CD4-positive, CD25-positive, alpha-beta regulatory T cell (primary cell): Measurements from ENCODE around the gene PTPN2. TPM values are rescaled to one million over a fixed set of nuclear protein-coding genes. Genes with fewer than 3 reads are reported as not detected.

Experiments used
- ATAC-seq, 2 donors: fragments of 150-1000 bp; cut with Tn5 transposase; one replicate each; pipeline ENCODE4 v1.10.0; 2021; ENCODE audit warnings: low read depth in 2 of 2, moderate number of reproducible peaks in 2 of 2, moderate library complexity in 1 of 2
- DNase-seq, 3 donors: peaks; one replicate each; pipeline versions ENCODE4 v3.0.0 to v3.0.0-alpha.2; 2012 to 2022; ENCODE audit warnings: mixed read lengths in 1 of 3
- H3K27ac ChIP-seq: one replicate; pipeline ENCODE4 v1.7.0; 2013; ENCODE audit warnings: mild to moderate bottlenecking, low read length; ENCODE audit not compliant: insufficient read depth, poor library complexity, severe bottlenecking
- H3K27me3 ChIP-seq: one replicate; pipeline ENCODE4 v1.7.0; 2013; ENCODE audit warnings: low read length; ENCODE audit not compliant: control insufficient read depth, insufficient read depth
- H3K36me3 ChIP-seq: one replicate; pipeline ENCODE4 v1.7.0; 2013; ENCODE audit warnings: mild to moderate bottlenecking, low read length, moderate library complexity; ENCODE audit not compliant: control insufficient read depth, insufficient read depth
- H3K4me1 ChIP-seq: 2 replicates; pipeline ENCODE4 v1.7.0; 2013; ENCODE audit warnings: mild to moderate bottlenecking, low read length; ENCODE audit not compliant: insufficient read depth, control insufficient read depth, poor library complexity, severe bottlenecking
- H3K4me3 ChIP-seq: one replicate; pipeline ENCODE4 v1.7.0; 2013; ENCODE audit warnings: low read depth, mild to moderate bottlenecking, low read length, moderate library complexity
- H3K9me3 ChIP-seq, 2 experiments: 1 replicate in 1 of 2; 2 replicates in 1 of 2; pipeline ENCODE4 v1.7.0; 2013; ENCODE audit warnings: low read length in 2 of 2, mild to moderate bottlenecking in 1 of 2, moderate library complexity in 1 of 2; ENCODE audit not compliant: control insufficient read depth in 2 of 2
- H3K27ac Mint-ChIP-seq, 3 donors: one replicate each; pipeline ENCODE4 v1.8.0; 2020 to 2022; ENCODE audit warnings: mild to moderate bottlenecking in 3 of 3, mixed read lengths in 3 of 3, moderate library complexity in 2 of 3
- H3K27me3 Mint-ChIP-seq: one replicate; pipeline ENCODE4 v1.8.0; 2022; ENCODE audit warnings: mild to moderate bottlenecking, mixed read lengths
- H3K36me3 Mint-ChIP-seq: one replicate; pipeline ENCODE4 v1.8.0; 2020; ENCODE audit warnings: mixed read lengths
- H3K4me1 Mint-ChIP-seq, 4 donors: one replicate each; pipeline ENCODE4 v1.8.0; 2020 to 2022; ENCODE audit warnings: mixed read lengths in 4 of 4, mild to moderate bottlenecking in 1 of 4
- H3K4me3 Mint-ChIP-seq, 4 donors: one replicate each; pipeline ENCODE4 v1.8.0; 2020 to 2022; ENCODE audit warnings: mild to moderate bottlenecking in 4 of 4, mixed read lengths in 4 of 4, moderate library complexity in 3 of 4
- H3K9me3 Mint-ChIP-seq, 7 donors: one replicate each; pipeline ENCODE4 v1.8.0; 2020 to 2022; ENCODE audit warnings: mixed read lengths in 7 of 7, mild to moderate bottlenecking in 3 of 7, moderate library complexity in 2 of 7
- polyA plus RNA-seq, 4 donors: library from polyadenylated mRNA; unstranded; fragments of 300-500 nt; fragmentation: Illumina TruSeq; gene quantifications; one replicate each; pipeline ENCODE4 v1.2.3, GENCODE V29; 2021
- total RNA-seq: library from RNA; stranded (reverse); gene quantifications from one replicate; pipeline ENCODE4 v1.2.3, GENCODE V29; 2022

The PTPN2 gene
- total and polyA plus RNA-seq, 5 donors from 2014 or later: 62.3 to 110 (median 94.1) TPM

- peaks cover 4% of the 10 kb centered on the region for H3K27me3 Mint-ChIP-seq
- H3K4me3 Mint-ChIP-seq: peak overlapping the region in 1 of 4 donors; percentile 20
- peak overlapping the region; percentile 53 to 87 (median 83) for H3K27ac Mint-ChIP-seq
- Histone ChIP-seq H3K36me3 (peaks cover 5% of the 10 kb centered on the region), H3K4me1 (peaks cover 43% of the 10 kb centered on the region), H3K9me3 (no peaks in the 10 kb centered on the region), H3K4me3 (no peak overlapping the region), H3K27me3 (no peaks in the 10 kb centered on the region), H3K27ac (peak overlapping the region; percentile 1)
- H3K4me1 Mint-ChIP-seq: peaks cover 51 to 86% (median 62%) of the 10 kb centered on the region in 4 donors
- peaks cover 31% of the 10 kb centered on the region for H3K36me3 Mint-ChIP-seq
- ATAC-seq: no peak
- no peaks in the 10 kb centered on the region for H3K9me3 Mint-ChIP-seq
- no peak for DNase-seq
These were observed 41.3 kb downstream of the PTPN2 start for GRCh38 chr18:12842459-12843380.

GRCh38 chr18:12841070-12841469 is 43.0 kb downstream of the PTPN2 start:
- Histone ChIP-seq H3K27ac (peak overlapping the region; percentile 83), H3K9me3 (no peaks in the 10 kb centered on the region), H3K4me1 (peaks cover 58% of the 10 kb centered on the region), H3K27me3 (no peaks in the 10 kb centered on the region), H3K36me3 (peaks cover 5% of the 10 kb centered on the region), H3K4me3 (peak overlapping the region; percentile 75)
- ATAC-seq (no peak), DNase-seq (no peak)
- Mint-ChIP-seq H3K4me3 (peak overlapping the region in 3 of 4 donors; percentile 62 to 83 (median 78)), H3K27me3 (peaks cover 4% of the 10 kb centered on the region), H3K9me3 (no peaks in the 10 kb centered on the region), H3K4me1 (peaks cover 47 to 86% (median 65%) of the 10 kb centered on the region in 4 donors), H3K36me3 (peaks cover 23% of the 10 kb centered on the region), H3K27ac (peak overlapping the region; percentile 54 to 89 (median 83))

- H3K36me3 Mint-ChIP-seq: peaks cover 24% of the 10 kb centered on the region
- Histone ChIP-seq H3K27me3 (no peaks in the 10 kb centered on the region), H3K4me1 (peaks cover 58% of the 10 kb centered on the region), H3K27ac (peak overlapping the region; percentile 83), H3K36me3 (peaks cover 8% of the 10 kb centered on the region), H3K4me3 (peak overlapping the region; percentile 75), H3K9me3 (no peaks in the 10 kb centered on the region)
- no peak for ATAC-seq
- H3K9me3 Mint-ChIP-seq: no peaks in the 10 kb centered on the region
- peak overlapping the region; percentile 33 to 83 (median 70) for H3K4me3 Mint-ChIP-seq
- peak in 1 of 3 donors; percentile 31 for DNase-seq
- peak overlapping the region; percentile 83 to 97 (median 89) for H3K27ac Mint-ChIP-seq
- H3K4me1 Mint-ChIP-seq: peaks cover 48 to 82% (median 67%) of the 10 kb centered on the region in 4 donors
- H3K27me3 Mint-ChIP-seq: peaks cover 4% of the 10 kb centered on the region
These were observed 43.7 kb downstream of the PTPN2 start for GRCh38 chr18:12840382-12840781.

GRCh38 chr18:12839526-12840196 is 44.4 kb downstream of the PTPN2 start:
- Mint-ChIP-seq H3K4me1 (peaks cover 42 to 75% (median 61%) of the 10 kb centered on the region in 4 donors), H3K9me3 (no peaks in the 10 kb centered on the region), H3K27me3 (peaks cover 4% of the 10 kb centered on the region), H3K27ac (peak overlapping the region; percentile 83 to 97 (median 89)), H3K4me3 (peak overlapping the region; percentile 62 to 95 (median 80)), H3K36me3 (peaks cover 24% of the 10 kb centered on the region)
- DNase-seq (peak in 2 of 3 donors; percentile 63 to 94), ATAC-seq (peak; percentile 91 to 93)
- H3K4me1 ChIP-seq: peaks cover 58% of the 10 kb centered on the region
- peaks cover 10% of the 10 kb centered on the region for H3K36me3 ChIP-seq
- H3K9me3 ChIP-seq: no peaks in the 10 kb centered on the region
- peak overlapping the region; percentile 75 for H3K4me3 ChIP-seq
- peak overlapping the region; percentile 83 for H3K27ac ChIP-seq
- H3K27me3 ChIP-seq: no peaks in the 10 kb centered on the region

- ATAC-seq: peak; percentile 42 to 50
- peak in 2 of 3 donors; percentile 35 to 74 for DNase-seq
- Mint-ChIP-seq H3K4me1 (peaks cover 36 to 69% (median 58%) of the 10 kb centered on the region in 4 donors), H3K9me3 (no peaks in the 10 kb centered on the region), H3K27me3 (peaks cover 4% of the 10 kb centered on the region), H3K4me3 (peak overlapping the region; percentile 62 to 95 (median 80)), H3K27ac (peak overlapping the region; percentile 83 to 97 (median 89)), H3K36me3 (peaks cover 27% of the 10 kb centered on the region)
- Histone ChIP-seq H3K9me3 (no peaks in the 10 kb centered on the region), H3K4me3 (peak overlapping the region; percentile 75), H3K4me1 (peaks cover 57% of the 10 kb centered on the region), H3K36me3 (peaks cover 10% of the 10 kb centered on the region), H3K27ac (peak overlapping the region; percentile 83), H3K27me3 (no peaks in the 10 kb centered on the region)
These were observed 44.9 kb downstream of the PTPN2 start for GRCh38 chr18:12839057-12839525.

- Mint-ChIP-seq H3K36me3 (peaks cover 28% of the 10 kb centered on the region), H3K9me3 (no peaks in the 10 kb centered on the region), H3K27me3 (peaks cover 4% of the 10 kb centered on the region), H3K4me3 (peak overlapping the region; percentile 31 to 82 (median 58)), H3K4me1 (peaks cover 38 to 64% (median 55%) of the 10 kb centered on the region in 4 donors), H3K27ac (peak overlapping the region; percentile 13 to 90 (median 87))
- Histone ChIP-seq H3K4me1 (peaks cover 49% of the 10 kb centered on the region), H3K27me3 (no peaks in the 10 kb centered on the region), H3K4me3 (peak overlapping the region; percentile 65), H3K9me3 (no peaks in the 10 kb centered on the region), H3K27ac (peak overlapping the region; percentile 83), H3K36me3 (peaks cover 17% of the 10 kb centered on the region)
- ATAC-seq (no peak), DNase-seq (peak in 1 of 3 donors; percentile 27)
These were observed 45.8 kb downstream of the PTPN2 start for GRCh38 chr18:12838178-12838634.

GRCh38 chr18:12837747-12838146 is 46.3 kb downstream of the PTPN2 start:
- H3K4me3 Mint-ChIP-seq: peak overlapping the region; percentile 31 to 82 (median 58)
- H3K4me1 Mint-ChIP-seq: peaks cover 38 to 65% (median 54%) of the 10 kb centered on the region in 4 donors
- H3K27ac Mint-ChIP-seq: peak overlapping the region; percentile 32 to 90 (median 87)
- Histone ChIP-seq H3K4me1 (peaks cover 49% of the 10 kb centered on the region), H3K9me3 (no peaks in the 10 kb centered on the region), H3K27me3 (no peaks in the 10 kb centered on the region), H3K36me3 (peaks cover 22% of the 10 kb centered on the region), H3K27ac (peak overlapping the region; percentile 83), H3K4me3 (peak overlapping the region; percentile 65)
- DNase-seq: peak in 1 of 3 donors; percentile 17
- H3K36me3 Mint-ChIP-seq: peaks cover 32% of the 10 kb centered on the region
- H3K9me3 Mint-ChIP-seq: no peaks in the 10 kb centered on the region
- peaks cover 4% of the 10 kb centered on the region for H3K27me3 Mint-ChIP-seq
- no peak for ATAC-seq
